H9 (cell line): Measurements from ENCODE around the gene SEMA3D. TPM values are rescaled to one million over a fixed set of nuclear protein-coding genes. Genes with fewer than 3 reads are reported as not detected.

Source experiments
- DNase-seq: peaks from one replicate; pipeline ENCODE4 v3.0.0-alpha.2; 2017
- H2AFZ ChIP-seq: one replicate; pipeline ENCODE4 v1.6.1; 2013; ENCODE audit warnings: mild to moderate bottlenecking, low read length, control low read depth, moderate library complexity
- H2AK5ac ChIP-seq: 2 replicates; pipeline ENCODE4 v1.6.1; 2013; ENCODE audit warnings: low read length, control low read depth, mixed read lengths; ENCODE audit not compliant: insufficient read length
- H2BK120ac ChIP-seq: one replicate; pipeline ENCODE4 v1.6.1; 2013; ENCODE audit warnings: low read depth, mild to moderate bottlenecking, low read length, control low read depth, inconsistent platforms; ENCODE audit not compliant: poor library complexity, severe bottlenecking
- H2BK12ac ChIP-seq: 2 replicates; pipeline ENCODE4 v1.6.1; 2013; ENCODE audit warnings: low read length, control low read depth, mixed read lengths, low read depth; ENCODE audit not compliant: insufficient read length
- H2BK15ac ChIP-seq: 2 replicates; pipeline ENCODE4 v1.6.1; 2013; ENCODE audit warnings: low read depth, low read length, control low read depth
- H2BK20ac ChIP-seq: one replicate; pipeline ENCODE4 v1.6.1; 2013; ENCODE audit warnings: low read depth, mild to moderate bottlenecking, low read length, control low read depth, inconsistent platforms; ENCODE audit not compliant: poor library complexity, severe bottlenecking
- H2BK5ac ChIP-seq: 2 replicates; pipeline ENCODE4 v1.6.1; 2013; ENCODE audit warnings: low read length, control low read depth, mixed read lengths; ENCODE audit not compliant: insufficient read length
- H3K14ac ChIP-seq: 2 replicates; pipeline ENCODE4 v1.6.1; 2013; ENCODE audit warnings: low read length, control low read depth; ENCODE audit not compliant: insufficient read depth
- H3K18ac ChIP-seq: 2 replicates; pipeline ENCODE4 v1.6.1; 2013; ENCODE audit warnings: low read depth, mild to moderate bottlenecking, mixed read lengths, low read length, control low read depth; ENCODE audit not compliant: insufficient read length
- H3K23ac ChIP-seq: 2 replicates; pipeline ENCODE4 v1.6.1; 2013; ENCODE audit warnings: low read length, control low read depth, mixed read lengths, low read depth; ENCODE audit not compliant: insufficient read length
- H3K23me2 ChIP-seq: 2 replicates; pipeline ENCODE4 v1.6.1; 2013; ENCODE audit warnings: low read depth, mild to moderate bottlenecking, mixed read lengths, low read length, control low read depth; ENCODE audit not compliant: insufficient read length, poor library complexity, severe bottlenecking
- H3K27ac ChIP-seq: 2 replicates; pipeline ENCODE4 v1.5.1; 2013; ENCODE audit warnings: low read length, control low read depth, mixed read lengths, low read depth; ENCODE audit not compliant: insufficient read length
- H3K27me3 ChIP-seq: 2 replicates; pipeline ENCODE4 v1.6.1; 2013; ENCODE audit warnings: low read length, control low read depth, inconsistent platforms; ENCODE audit not compliant: insufficient read depth
- H3K4ac ChIP-seq: 2 replicates; pipeline ENCODE4 v1.6.1; 2013; ENCODE audit warnings: low read depth, mild to moderate bottlenecking, control low read depth, inconsistent platforms, low read length, moderate library complexity
- H3K4me1 ChIP-seq: 2 replicates; pipeline ENCODE4 v1.6.1; 2013; ENCODE audit warnings: low read length, control low read depth, inconsistent platforms; ENCODE audit not compliant: insufficient read depth
- H3K4me2 ChIP-seq: 2 replicates; pipeline ENCODE4 v1.6.1; 2013; ENCODE audit warnings: low read length, control low read depth, mixed read lengths; ENCODE audit not compliant: insufficient read length, insufficient read depth
- H3K56ac ChIP-seq: 2 replicates; pipeline ENCODE4 v1.6.1; 2013; ENCODE audit warnings: low read depth, mild to moderate bottlenecking, mixed read lengths, low read length, control low read depth; ENCODE audit not compliant: insufficient read length
- H3K79me1 ChIP-seq: 2 replicates; pipeline ENCODE4 v1.6.1; 2013; ENCODE audit warnings: low read depth, mild to moderate bottlenecking, moderate library complexity, low read length, control low read depth, inconsistent platforms; ENCODE audit not compliant: insufficient read depth, poor library complexity, severe bottlenecking
- H3K79me2 ChIP-seq: 2 replicates; pipeline ENCODE4 v1.6.1; 2013; ENCODE audit warnings: low read length, control low read depth, inconsistent platforms; ENCODE audit not compliant: insufficient read depth
- H3K9ac ChIP-seq: 2 replicates; pipeline ENCODE4 v1.6.1; 2013; ENCODE audit warnings: low read length, control low read depth, mixed read lengths; ENCODE audit not compliant: insufficient read length; ENCODE audit errors: extremely low read depth
- H3K9me3 ChIP-seq: one replicate; pipeline ENCODE4 v1.6.1; 2013; ENCODE audit warnings: low read depth, low read length, inconsistent platforms; ENCODE audit not compliant: control insufficient read depth
- H3T11ph ChIP-seq: one replicate; pipeline ENCODE4 v1.6.1; 2013; ENCODE audit warnings: mild to moderate bottlenecking, low read length, control low read depth, inconsistent platforms
- H4K20me1 ChIP-seq: one replicate; pipeline ENCODE4 v1.6.1; 2013; ENCODE audit not compliant: control insufficient read depth, insufficient read length, insufficient read depth
- H4K5ac ChIP-seq: 2 replicates; pipeline ENCODE4 v1.6.1; 2013; ENCODE audit warnings: low read depth, mild to moderate bottlenecking, mixed read lengths, low read length, control low read depth; ENCODE audit not compliant: insufficient read length
- H4K8ac ChIP-seq: replicated peaks from 2 replicates; pipeline ENCODE4 v1.6.1; 2013; ENCODE audit warnings: low read length, control low read depth, mixed read lengths, low read depth; ENCODE audit not compliant: insufficient read length
- H4K91ac ChIP-seq: 2 replicates; pipeline ENCODE4 v1.6.1; 2013; ENCODE audit warnings: low read depth, mild to moderate bottlenecking, moderate library complexity, mixed read lengths, low read length, control low read depth; ENCODE audit not compliant: insufficient read length
- H3K27ac Mint-ChIP-seq, 3 experiments: 2 replicates in 2 of 3; 3 replicates in 1 of 3; pipeline ENCODE4 v1.8.0; 2020 to 2021; ENCODE audit warnings: mixed read lengths in 3 of 3, mild to moderate bottlenecking in 1 of 3, moderate library complexity in 1 of 3
- H3K27me3 Mint-ChIP-seq: 2 replicates; pipeline ENCODE4 v1.8.0; 2021; ENCODE audit warnings: low read depth, mild to moderate bottlenecking, moderate library complexity, mixed read lengths
- H3K36me3 Mint-ChIP-seq, 3 experiments: 2 replicates in 2 of 3; 3 replicates in 1 of 3; pipeline ENCODE4 v1.8.0; 2020 to 2021; ENCODE audit warnings: low read depth in 3 of 3, mixed read lengths in 3 of 3; ENCODE audit not compliant: insufficient read depth in 1 of 3
- H3K4me1 Mint-ChIP-seq, 2 experiments: 2 replicates each; pipeline ENCODE4 v1.8.0; 2020; ENCODE audit warnings: mixed read lengths in 2 of 2
- H3K4me3 Mint-ChIP-seq, 2 experiments: 2 replicates in 1 of 2; 3 replicates in 1 of 2; pipeline ENCODE4 v1.8.0; 2020 to 2021; ENCODE audit warnings: mild to moderate bottlenecking in 2 of 2, mixed read lengths in 2 of 2, moderate library complexity in 1 of 2
- H3K9me3 Mint-ChIP-seq, 2 experiments: 2 replicates in 1 of 2; 3 replicates in 1 of 2; pipeline ENCODE4 v1.8.0; 2020; ENCODE audit warnings: mild to moderate bottlenecking in 2 of 2, mixed read lengths in 2 of 2, moderate library complexity in 1 of 2
- total RNA-seq: library from RNA; stranded (reverse); gene quantifications from 2 replicates; pipeline ENCODE4 v1.2.1, GENCODE V29; 2021
- TF ChIP-seq, protein P1 (sequence below): fragments of 200-600 bp; sonication (generic); conservative IDR thresholded peaks from 3 replicates; pipeline ENCODE4 v1.8.0; 2021; ENCODE audit warnings: antibody characterized with exemption, mild to moderate bottlenecking

Gene SEMA3D
- total RNA-seq, 1 experiment from 2014 or later = 5.4 TPM

- Histone ChIP-seq H4K20me1 (no peaks in the 10 kb centered on the region), H3K27me3 (no peaks in the 10 kb centered on the region), H3K9me3 (no peaks in the 10 kb centered on the region), H3K23me2 (no peaks in the 10 kb centered on the region), H4K91ac (no peak overlapping the region), H2BK15ac (no peak overlapping the region), H2BK5ac (no peak overlapping the region), H2AFZ (no peak overlapping the region), H3K79me1 (no peaks in the 10 kb centered on the region), H3K56ac (no peak overlapping the region), H4K5ac (no peak overlapping the region), H4K8ac (no peak overlapping the region), H3K79me2 (no peaks in the 10 kb centered on the region), H3K4ac (no peak overlapping the region), H3K14ac (no peak overlapping the region), H3K23ac (no peak overlapping the region), H3K4me1 (no peaks in the 10 kb centered on the region), H3K18ac (no peak overlapping the region), H2AK5ac (no peak overlapping the region), H3T11ph (no peak overlapping the region), H2BK20ac (no peak overlapping the region), H2BK12ac (no peak overlapping the region), H3K4me2 (no peak overlapping the region), H2BK120ac (no peak overlapping the region), H3K27ac (no peak overlapping the region), H3K9ac (no peak overlapping the region)
- H3K36me3 Mint-ChIP-seq = no peaks in the 10 kb centered on the region; a peak in 1 of 7 replicates
- TF ChIP-seq, protein P1, sequence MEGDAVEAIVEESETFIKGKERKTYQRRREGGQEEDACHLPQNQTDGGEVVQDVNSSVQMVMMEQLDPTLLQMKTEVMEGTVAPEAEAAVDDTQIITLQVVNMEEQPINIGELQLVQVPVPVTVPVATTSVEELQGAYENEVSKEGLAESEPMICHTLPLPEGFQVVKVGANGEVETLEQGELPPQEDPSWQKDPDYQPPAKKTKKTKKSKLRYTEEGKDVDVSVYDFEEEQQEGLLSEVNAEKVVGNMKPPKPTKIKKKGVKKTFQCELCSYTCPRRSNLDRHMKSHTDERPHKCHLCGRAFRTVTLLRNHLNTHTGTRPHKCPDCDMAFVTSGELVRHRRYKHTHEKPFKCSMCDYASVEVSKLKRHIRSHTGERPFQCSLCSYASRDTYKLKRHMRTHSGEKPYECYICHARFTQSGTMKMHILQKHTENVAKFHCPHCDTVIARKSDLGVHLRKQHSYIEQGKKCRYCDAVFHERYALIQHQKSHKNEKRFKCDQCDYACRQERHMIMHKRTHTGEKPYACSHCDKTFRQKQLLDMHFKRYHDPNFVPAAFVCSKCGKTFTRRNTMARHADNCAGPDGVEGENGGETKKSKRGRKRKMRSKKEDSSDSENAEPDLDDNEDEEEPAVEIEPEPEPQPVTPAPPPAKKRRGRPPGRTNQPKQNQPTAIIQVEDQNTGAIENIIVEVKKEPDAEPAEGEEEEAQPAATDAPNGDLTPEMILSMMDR = no peak
- no peaks in the 10 kb centered on the region for H3K4me1 Mint-ChIP-seq
- no peak overlapping the region for H3K27ac Mint-ChIP-seq
- no peak overlapping the region for H3K4me3 Mint-ChIP-seq
- H3K9me3 Mint-ChIP-seq = no peaks in the 10 kb centered on the region
- H3K27me3 Mint-ChIP-seq = no peaks in the 10 kb centered on the region
- DNase-seq = no peak
Observed at GRCh38 chr7:85229544-85229943, 42.7 kb upstream of the SEMA3D start.
